ENCODE measurements around the gene STPG1. TPM values are rescaled to one million over a fixed set of nuclear protein-coding genes. Genes with fewer than 3 reads are reported as not detected.

Gene STPG1
- total RNA-seq, 1 donor from 2014 or later = 2.4 TPM

- Mint-ChIP-seq H3K36me3 (ENCODE audit: unreplicated experiment) (no peaks in the 10 kb centered on the region), H3K4me1 (ENCODE audit: low read depth, unreplicated experiment) (peaks cover 23% of the 10 kb centered on the region), H3K4me3 (ENCODE audit: unreplicated experiment) (no peak overlapping the region), H3K27ac (ENCODE audit: unreplicated experiment) (no peak overlapping the region), H3K27me3 (ENCODE audit: unreplicated experiment) (peaks cover 3% of the 10 kb centered on the region), H3K9me3 (ENCODE audit: unreplicated experiment) (peaks cover 2% of the 10 kb centered on the region)
- no peak for DNase-seq
- TF ChIP-seq CTCF (IDR thresholded peaks at IDR 0.05; ENCODE audit: partially characterized antibody, unreplicated experiment) = peak; percentile 43
These were observed 7.9 kb upstream of the STPG1 start for GRCh38 chr1:24421502-24421901.

GRCh38 chr1:24420547-24420946, 7.0 kb upstream of the STPG1 start:
- H3K9me3 Mint-ChIP-seq (ENCODE audit: unreplicated experiment) = peaks cover 1% of the 10 kb centered on the region
- no peak for TF ChIP-seq CTCF (IDR thresholded peaks at IDR 0.05; ENCODE audit: partially characterized antibody, unreplicated experiment)
- no peak for DNase-seq
- H3K4me1 Mint-ChIP-seq (ENCODE audit: low read depth, unreplicated experiment) = peaks cover 30% of the 10 kb centered on the region
- H3K36me3 Mint-ChIP-seq (ENCODE audit: unreplicated experiment) = no peaks in the 10 kb centered on the region
- no peak overlapping the region for H3K27ac Mint-ChIP-seq (ENCODE audit: unreplicated experiment)
- H3K27me3 Mint-ChIP-seq (ENCODE audit: unreplicated experiment) = peaks cover 3% of the 10 kb centered on the region
- no peak overlapping the region for H3K4me3 Mint-ChIP-seq (ENCODE audit: unreplicated experiment)

GRCh38 chr1:24418898-24419628, 5.5 kb upstream of the STPG1 start:
- peak; percentile 48 for DNase-seq
- Mint-ChIP-seq H3K36me3 (ENCODE audit: unreplicated experiment) (no peaks in the 10 kb centered on the region), H3K27ac (ENCODE audit: unreplicated experiment) (peak overlapping the region; percentile 83), H3K4me1 (ENCODE audit: low read depth, unreplicated experiment) (peaks cover 33% of the 10 kb centered on the region), H3K4me3 (ENCODE audit: unreplicated experiment) (peak overlapping the region; percentile 30), H3K27me3 (ENCODE audit: unreplicated experiment) (peaks cover 3% of the 10 kb centered on the region), H3K9me3 (ENCODE audit: unreplicated experiment) (peaks cover 1% of the 10 kb centered on the region)
- no peak for TF ChIP-seq CTCF (IDR thresholded peaks at IDR 0.05; ENCODE audit: partially characterized antibody, unreplicated experiment)

GRCh38 chr1:24417681-24418080, 4.1 kb upstream of the STPG1 start:
- no peak for DNase-seq
- Mint-ChIP-seq H3K4me1 (ENCODE audit: low read depth, unreplicated experiment) (peaks cover 29% of the 10 kb centered on the region), H3K4me3 (ENCODE audit: unreplicated experiment) (peak overlapping the region; percentile 48), H3K27me3 (ENCODE audit: unreplicated experiment) (no peaks in the 10 kb centered on the region), H3K36me3 (ENCODE audit: unreplicated experiment) (no peaks in the 10 kb centered on the region), H3K9me3 (ENCODE audit: unreplicated experiment) (peaks cover 1% of the 10 kb centered on the region), H3K27ac (ENCODE audit: unreplicated experiment) (no peak overlapping the region)
- TF ChIP-seq CTCF (IDR thresholded peaks at IDR 0.05; ENCODE audit: partially characterized antibody, unreplicated experiment) = no peak

- peak overlapping the region; percentile 30 for H3K27ac Mint-ChIP-seq (ENCODE audit: unreplicated experiment)
- H3K4me1 Mint-ChIP-seq (ENCODE audit: low read depth, unreplicated experiment) = peaks cover 29% of the 10 kb centered on the region
- TF ChIP-seq CTCF (IDR thresholded peaks at IDR 0.05; ENCODE audit: partially characterized antibody, unreplicated experiment) = no peak
These were observed 3.2 kb upstream of the STPG1 start for GRCh38 chr1:24416666-24417391.

More at GRCh38 chr1:24416666-24417391, 3.2 kb upstream of the STPG1 start:
- peak overlapping the region; percentile 98 for H3K4me3 Mint-ChIP-seq (ENCODE audit: unreplicated experiment)
- H3K9me3 Mint-ChIP-seq (ENCODE audit: unreplicated experiment) = peaks cover 1% of the 10 kb centered on the region
- DNase-seq = no peak
- no peaks in the 10 kb centered on the region for H3K27me3 Mint-ChIP-seq (ENCODE audit: unreplicated experiment)
- no peaks in the 10 kb centered on the region for H3K36me3 Mint-ChIP-seq (ENCODE audit: unreplicated experiment)

Measured in glutamatergic neuron (in vitro differentiated cells).